Endodermal cell (in vitro differentiated cells): Measurements from ENCODE around the gene CDC6. TPM values are rescaled to one million over a fixed set of nuclear protein-coding genes. Genes with fewer than 3 reads are reported as not detected.

Source experiments
- DNase-seq: peaks from one replicate; pipeline ENCODE4 v3.0.0-alpha.2; 2017
- H3K27ac ChIP-seq: 2 replicates; pipeline ENCODE4 v1.5.1; 2013; ENCODE audit warnings: mild to moderate bottlenecking, low read depth, low read length, moderate library complexity
- H3K27me3 ChIP-seq: 2 replicates; pipeline ENCODE4 v1.6.1; 2013; ENCODE audit warnings: mild to moderate bottlenecking, low read length, moderate library complexity; ENCODE audit not compliant: insufficient read depth, control insufficient read depth, poor library complexity, severe bottlenecking
- H3K36me3 ChIP-seq: 2 replicates; pipeline ENCODE4 v1.7.0; 2013; ENCODE audit warnings: mild to moderate bottlenecking, low read length, moderate library complexity; ENCODE audit not compliant: control insufficient read depth, insufficient read depth
- H3K4me1 ChIP-seq: one replicate; pipeline ENCODE4 v1.7.0; 2013; ENCODE audit warnings: low read length; ENCODE audit not compliant: control insufficient read depth, insufficient read depth
- H3K4me3 ChIP-seq: 2 replicates; pipeline ENCODE4 v1.5.1; 2013; ENCODE audit warnings: mild to moderate bottlenecking, low read length, moderate library complexity
- H3K9ac ChIP-seq: 2 replicates; pipeline ENCODE4 v1.6.1; 2013; ENCODE audit warnings: mild to moderate bottlenecking, low read length, moderate library complexity; ENCODE audit not compliant: poor library complexity, severe bottlenecking; ENCODE audit errors: extremely low read depth
- H3K9me3 ChIP-seq: 2 replicates; pipeline ENCODE4 v1.6.1; 2013; ENCODE audit warnings: mild to moderate bottlenecking, low read length, moderate library complexity; ENCODE audit not compliant: control insufficient read depth
- H3K27ac Mint-ChIP-seq: 2 replicates; pipeline ENCODE4 v1.8.0; 2020; ENCODE audit warnings: mixed read lengths
- H3K27me3 Mint-ChIP-seq: 2 replicates; pipeline ENCODE4 v1.8.0; 2021; ENCODE audit warnings: mild to moderate bottlenecking, mixed read lengths; ENCODE audit not compliant: insufficient read depth
- H3K36me3 Mint-ChIP-seq: 2 replicates; pipeline ENCODE4 v1.8.0; 2020; ENCODE audit warnings: low read depth, mixed read lengths
- H3K4me1 Mint-ChIP-seq: 2 replicates; pipeline ENCODE4 v1.8.0; 2020; ENCODE audit warnings: mixed read lengths
- H3K4me3 Mint-ChIP-seq: 2 replicates; pipeline ENCODE4 v1.8.0; 2020; ENCODE audit warnings: mild to moderate bottlenecking, moderate library complexity, mixed read lengths
- H3K9me3 Mint-ChIP-seq: 2 replicates; pipeline ENCODE4 v1.8.0; 2020; ENCODE audit warnings: mild to moderate bottlenecking, mixed read lengths
- WGBS, 2 experiments: methylation state at CpG; one replicate each; pipeline versions ENCODE4 v1.1.5 to v1.1.7; 2013; ENCODE audit warnings: missing lambda C conversion rate in 2 of 2, mixed read lengths in 1 of 2; ENCODE audit not compliant: insufficient coverage in 1 of 2, insufficient read length in 1 of 2; 5-methylcytosine and 5-hydroxymethylcytosine counted together
- total RNA-seq, 2 donors: library from RNA; stranded (reverse); fragmentation: NEBNext Ultra II Directional in 1 of 2; extraction: Animal tissue kit (Norgen Biotek cat#: 25700) in 1 of 2; gene quantifications; 2 replicates in 1 of 2; 3 replicates in 1 of 2; pipeline ENCODE4 v1.2.1, GENCODE V29; 2021
- TF ChIP-seq, protein P1 (sequence below): fragments of 200-600 bp; sonication (generic); conservative IDR thresholded peaks from 2 replicates; pipeline ENCODE4 v1.5.0; 2021; ENCODE audit warnings: antibody characterized with exemption, mild to moderate bottlenecking

Gene CDC6
- total RNA-seq, 2 donors from 2014 or later, result 88.4 to 95.4 TPM

DNA sequence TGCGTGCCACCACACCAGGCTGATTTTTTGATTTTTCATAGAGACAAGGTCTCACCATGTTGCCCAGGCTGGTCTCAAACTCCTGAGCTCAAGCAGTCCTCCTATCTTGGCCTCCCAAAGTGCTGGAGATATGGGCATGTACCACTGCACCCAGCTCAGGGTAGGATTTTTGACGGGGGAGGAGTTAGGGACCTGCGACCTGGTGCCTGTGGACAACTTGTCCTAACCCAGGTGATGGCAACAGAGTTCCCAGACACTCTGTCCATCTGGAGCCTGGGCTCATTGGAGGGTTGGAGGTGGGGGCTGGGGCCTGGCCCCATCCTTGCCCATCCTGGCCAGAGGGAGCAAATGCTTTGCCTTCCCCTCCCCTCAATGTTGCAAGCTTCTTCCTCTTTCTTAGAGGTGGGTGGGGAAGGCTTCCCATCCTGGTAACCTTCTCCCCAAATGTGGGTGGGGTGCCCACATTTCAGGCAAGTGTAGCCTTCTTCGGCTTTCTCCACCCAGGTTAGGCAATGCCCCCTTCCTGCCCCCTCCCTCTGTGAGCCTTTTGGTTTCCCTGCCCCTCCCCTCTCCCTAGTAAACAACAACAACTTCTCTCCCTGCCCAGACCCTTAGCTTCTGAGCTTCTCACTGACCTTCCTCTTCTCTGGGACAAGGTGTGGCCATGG is 46.2 kb downstream of the CDC6 start:
- Mint-ChIP-seq H3K36me3 (peaks cover 16% of the 10 kb centered on the region), H3K27me3 (peaks cover 10% of the 10 kb centered on the region), H3K27ac (peak overlapping the region; percentile 87)

DNA sequence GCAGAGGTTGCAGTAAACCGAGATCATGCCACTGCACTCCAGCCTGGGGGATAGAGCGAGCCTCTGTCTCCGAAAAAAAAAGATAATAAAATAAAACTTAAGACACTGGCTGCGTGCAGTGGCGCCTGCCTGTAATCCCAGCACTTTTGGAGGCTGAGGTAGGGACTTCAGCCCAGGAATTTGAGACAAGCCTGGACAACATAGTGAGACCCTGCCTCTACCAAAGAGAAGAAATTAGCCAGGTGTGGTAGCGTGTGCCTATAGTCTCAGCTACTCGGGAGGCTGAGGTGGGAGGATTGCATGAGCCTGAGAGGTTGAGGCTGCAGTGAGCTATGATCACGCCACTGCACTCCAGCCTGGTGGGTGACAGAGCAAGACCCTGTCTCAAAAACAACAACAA is 47.9 kb downstream of the CDC6 start:
- Mint-ChIP-seq H3K36me3 (peaks cover 22% of the 10 kb centered on the region), H3K4me3 (no peak overlapping the region), H3K27me3 (peaks cover 22% of the 10 kb centered on the region), H3K9me3 (no peaks in the 10 kb centered on the region), H3K4me1 (peaks cover 29% of the 10 kb centered on the region), H3K27ac (no peak overlapping the region)
- TF ChIP-seq, protein P1, sequence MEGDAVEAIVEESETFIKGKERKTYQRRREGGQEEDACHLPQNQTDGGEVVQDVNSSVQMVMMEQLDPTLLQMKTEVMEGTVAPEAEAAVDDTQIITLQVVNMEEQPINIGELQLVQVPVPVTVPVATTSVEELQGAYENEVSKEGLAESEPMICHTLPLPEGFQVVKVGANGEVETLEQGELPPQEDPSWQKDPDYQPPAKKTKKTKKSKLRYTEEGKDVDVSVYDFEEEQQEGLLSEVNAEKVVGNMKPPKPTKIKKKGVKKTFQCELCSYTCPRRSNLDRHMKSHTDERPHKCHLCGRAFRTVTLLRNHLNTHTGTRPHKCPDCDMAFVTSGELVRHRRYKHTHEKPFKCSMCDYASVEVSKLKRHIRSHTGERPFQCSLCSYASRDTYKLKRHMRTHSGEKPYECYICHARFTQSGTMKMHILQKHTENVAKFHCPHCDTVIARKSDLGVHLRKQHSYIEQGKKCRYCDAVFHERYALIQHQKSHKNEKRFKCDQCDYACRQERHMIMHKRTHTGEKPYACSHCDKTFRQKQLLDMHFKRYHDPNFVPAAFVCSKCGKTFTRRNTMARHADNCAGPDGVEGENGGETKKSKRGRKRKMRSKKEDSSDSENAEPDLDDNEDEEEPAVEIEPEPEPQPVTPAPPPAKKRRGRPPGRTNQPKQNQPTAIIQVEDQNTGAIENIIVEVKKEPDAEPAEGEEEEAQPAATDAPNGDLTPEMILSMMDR, result no peak
- Histone ChIP-seq H3K27me3 (no peaks in the 10 kb centered on the region), H3K4me3 (no peak overlapping the region), H3K9ac (no peak overlapping the region), H3K36me3 (no peaks in the 10 kb centered on the region), H3K4me1 (peaks cover 7% of the 10 kb centered on the region), H3K9me3 (no peaks in the 10 kb centered on the region), H3K27ac (no peak overlapping the region)
- WGBS, 2 experiments, result 94 to 98% methylated on average over 7 to 8 of the region's 8 CpGs
- DNase-seq, result no peak

More for the DNA sequence above, 46.2 kb downstream of the CDC6 start:
- Histone ChIP-seq H3K27me3 (no peaks in the 10 kb centered on the region), H3K9ac (no peak overlapping the region), H3K4me1 (peaks cover 7% of the 10 kb centered on the region), H3K9me3 (no peaks in the 10 kb centered on the region), H3K27ac (no peak overlapping the region), H3K4me3 (no peak overlapping the region), H3K36me3 (no peaks in the 10 kb centered on the region)
- TF ChIP-seq, protein P1, result no peak
- no peak for DNase-seq
- H3K4me1 Mint-ChIP-seq, result peaks cover 29% of the 10 kb centered on the region
- H3K9me3 Mint-ChIP-seq, result no peaks in the 10 kb centered on the region
- 89 to 100% methylated on average over 4 of the region's 4 CpGs for WGBS, 2 experiments
- H3K4me3 Mint-ChIP-seq, result peak overlapping the region; percentile 38

DNA sequence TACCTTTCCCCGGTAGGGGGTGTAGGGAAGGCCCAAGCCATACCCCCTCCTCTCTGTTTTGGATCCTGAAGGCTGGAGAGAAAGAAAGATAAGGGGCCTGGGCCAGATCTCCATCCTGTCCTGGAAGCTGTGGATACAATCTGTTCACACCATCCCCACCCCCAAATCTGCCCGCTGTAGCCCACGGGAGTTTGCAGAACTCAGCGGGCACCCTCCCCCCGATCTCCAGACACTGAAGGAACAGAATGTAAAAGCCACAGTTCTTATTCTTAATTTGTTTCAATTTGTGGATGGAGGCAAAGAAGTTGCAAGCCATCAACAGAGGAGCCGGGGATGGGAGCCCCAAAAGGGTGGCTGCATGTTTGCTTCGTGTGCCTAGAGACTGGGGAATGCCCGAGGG is 49.7 kb downstream of the CDC6 start:
- no peak overlapping the region for H3K9ac ChIP-seq

More for the DNA sequence above, 49.7 kb downstream of the CDC6 start:
- DNase-seq, result no peak
- no peaks in the 10 kb centered on the region for H3K9me3 Mint-ChIP-seq
- Histone ChIP-seq H3K27ac (no peak overlapping the region), H3K9me3 (no peaks in the 10 kb centered on the region), H3K4me1 (peaks cover 7% of the 10 kb centered on the region), H3K36me3 (no peaks in the 10 kb centered on the region), H3K4me3 (no peak overlapping the region), H3K27me3 (no peaks in the 10 kb centered on the region)
- peaks cover 23% of the 10 kb centered on the region for H3K27me3 Mint-ChIP-seq
- 92 to 93% methylated on average over 5 to 7 of the region's 8 CpGs for WGBS, 2 experiments
- peaks cover 14% of the 10 kb centered on the region for H3K36me3 Mint-ChIP-seq
- peaks cover 27% of the 10 kb centered on the region for H3K4me1 Mint-ChIP-seq
- TF ChIP-seq, protein P1, result no peak
- no peak overlapping the region for H3K4me3 Mint-ChIP-seq
- no peak overlapping the region for H3K27ac Mint-ChIP-seq
